ENCODE results near the gene SH3TC1. TPM values are rescaled to one million over a fixed set of nuclear protein-coding genes. Genes with fewer than 3 reads are reported as not detected.
A peak's percentile ranks its signal among the peaks of the same experiment; 100 is the strongest.

SH3TC1 gene
- total RNA-seq, 4 donors from 2014 or later: 15.0 to 78.6 (median 41.4) TPM

DNA sequence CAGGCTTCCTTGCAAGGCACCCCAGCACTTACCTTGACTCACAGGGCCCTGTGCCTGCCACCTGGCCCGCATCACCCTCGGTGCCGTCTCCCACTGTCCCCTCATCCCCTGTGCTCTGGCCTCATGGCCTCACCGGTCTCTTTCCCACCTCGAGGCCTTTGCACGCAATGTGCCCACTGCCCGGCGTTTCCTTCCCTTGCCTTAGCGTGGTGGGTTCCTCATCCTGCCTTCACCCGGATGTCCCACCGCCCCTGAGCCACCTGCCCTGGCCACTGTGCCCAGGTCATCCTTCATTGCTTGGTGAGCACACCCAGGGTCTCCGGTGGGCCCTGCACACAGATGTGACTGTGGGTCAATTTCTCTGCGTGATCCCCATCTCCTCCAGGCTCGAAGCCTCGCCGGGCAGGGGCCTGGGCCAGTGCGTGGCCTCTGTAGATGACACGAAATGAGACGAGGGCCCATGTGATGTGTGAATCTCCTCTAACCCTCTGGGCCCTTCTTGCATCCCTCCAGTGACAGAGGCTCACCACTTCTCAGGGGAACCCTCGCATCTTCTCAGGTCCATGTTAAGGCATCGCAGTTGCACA, 75.1 kb downstream of the SH3TC1 start:
- Histone ChIP-seq H3K4me1 (peaks cover 25 to 48% (median 37%) of the 10 kb centered on the region in 4 donors), H3K27ac (peak overlapping the region; percentile 73 to 83 (median 75)), H3K36me3 (no peaks in the 10 kb centered on the region), H3K9me3 (no peaks in the 10 kb centered on the region), H3K4me3 (no peak overlapping the region), H3K27me3 (peaks cover 18% of the 10 kb centered on the region)
- TF ChIP-seq, protein P1, sequence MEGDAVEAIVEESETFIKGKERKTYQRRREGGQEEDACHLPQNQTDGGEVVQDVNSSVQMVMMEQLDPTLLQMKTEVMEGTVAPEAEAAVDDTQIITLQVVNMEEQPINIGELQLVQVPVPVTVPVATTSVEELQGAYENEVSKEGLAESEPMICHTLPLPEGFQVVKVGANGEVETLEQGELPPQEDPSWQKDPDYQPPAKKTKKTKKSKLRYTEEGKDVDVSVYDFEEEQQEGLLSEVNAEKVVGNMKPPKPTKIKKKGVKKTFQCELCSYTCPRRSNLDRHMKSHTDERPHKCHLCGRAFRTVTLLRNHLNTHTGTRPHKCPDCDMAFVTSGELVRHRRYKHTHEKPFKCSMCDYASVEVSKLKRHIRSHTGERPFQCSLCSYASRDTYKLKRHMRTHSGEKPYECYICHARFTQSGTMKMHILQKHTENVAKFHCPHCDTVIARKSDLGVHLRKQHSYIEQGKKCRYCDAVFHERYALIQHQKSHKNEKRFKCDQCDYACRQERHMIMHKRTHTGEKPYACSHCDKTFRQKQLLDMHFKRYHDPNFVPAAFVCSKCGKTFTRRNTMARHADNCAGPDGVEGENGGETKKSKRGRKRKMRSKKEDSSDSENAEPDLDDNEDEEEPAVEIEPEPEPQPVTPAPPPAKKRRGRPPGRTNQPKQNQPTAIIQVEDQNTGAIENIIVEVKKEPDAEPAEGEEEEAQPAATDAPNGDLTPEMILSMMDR (IDR thresholded peaks at IDR 0.05): no peak
- no peak for TF ChIP-seq POLR2AphosphoS5 (IDR thresholded peaks at IDR 0.05)
- WGBS, 2 donors (ENCODE audit: low coverage in 1 of 2): 84 to 100% methylated on average over 5 to 21 of the region's 21 CpGs
- in situ Hi-C loops (cut with MboI; ENCODE audit: low pct_ligation_motif_present in 1 of 4, low pct_unique_long_range_greater_than_20kb in 1 of 4, low sequenced_read_pairs in 3 of 4): no loop called here
- DNase-seq: no peak
- intact Hi-C loops (cut with DNase I; ENCODE audit: low total_unique reads): loop anchor here (5.0 kb wide), 1 partner anchor 118 kb away; no protein-coding TSS in a partner anchor

DNA sequence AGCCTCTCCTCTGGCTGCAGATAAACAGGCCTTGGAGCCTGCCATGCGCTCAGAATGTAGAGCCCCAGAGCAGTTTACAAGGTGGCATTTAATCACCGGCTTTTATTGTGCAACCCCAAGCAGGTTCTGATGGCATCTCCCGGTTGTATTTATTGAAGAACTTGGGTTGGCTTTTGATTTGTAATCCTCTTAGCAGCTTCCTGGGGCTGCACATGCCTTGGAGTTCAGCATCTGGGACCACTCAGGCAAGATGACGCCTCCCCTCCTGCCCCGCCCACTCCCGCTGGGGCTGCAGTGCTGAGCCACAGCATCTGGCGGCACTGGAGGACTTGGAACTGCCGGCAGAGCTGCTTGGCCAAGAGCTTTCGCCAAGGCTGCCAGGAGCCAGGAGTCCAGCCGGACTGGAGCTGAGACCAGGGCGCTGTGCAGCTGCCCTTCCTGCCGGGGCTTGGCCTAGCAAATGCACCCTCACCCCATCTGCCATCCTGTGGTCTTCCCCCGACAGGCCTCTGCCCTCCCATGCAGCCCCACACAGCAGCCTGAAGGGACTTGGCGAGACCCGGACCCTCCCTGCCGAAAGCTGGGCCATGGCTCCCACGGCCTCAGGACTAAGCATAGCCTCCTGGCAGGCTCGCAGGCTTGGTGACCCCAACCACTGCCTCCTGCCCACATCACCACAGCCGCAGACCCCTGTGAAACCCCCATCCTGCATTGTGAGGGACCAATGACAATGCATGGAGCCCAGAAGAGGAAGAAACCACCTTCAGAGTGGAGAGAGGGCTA, 75.9 kb downstream of the SH3TC1 start:
- H3K27me3 ChIP-seq: peaks cover 11% of the 10 kb centered on the region
- H3K36me3 ChIP-seq: no peaks in the 10 kb centered on the region
- intact Hi-C loops (cut with DNase I; ENCODE audit: low total_unique reads) (loop anchor here (5.0 kb wide), 1 partner anchor 117 kb away; no protein-coding TSS in a partner anchor), in situ Hi-C loops (cut with MboI; ENCODE audit: low pct_ligation_motif_present in 1 of 4, low pct_unique_long_range_greater_than_20kb in 1 of 4, low sequenced_read_pairs in 3 of 4) (no loop called here)
- DNase-seq: peak; percentile 74
- peak overlapping the region; percentile 73 to 83 (median 75) for H3K27ac ChIP-seq
- peaks cover 23 to 48% (median 33%) of the 10 kb centered on the region in 4 donors for H3K4me1 ChIP-seq
- WGBS, 2 donors (ENCODE audit: low coverage in 1 of 2): 65% methylated on average over 14 of the region's 19 CpGs; no CpG with 5 or more reads in 1 of the 2 donors
- no peak overlapping the region for H3K4me3 ChIP-seq
- TF ChIP-seq, protein P1 (IDR thresholded peaks at IDR 0.05): peak in 1 of 5 experiments; percentile 26
- peak; percentile 74 to 80 (median 77) for TF ChIP-seq POLR2AphosphoS5 (IDR thresholded peaks at IDR 0.05)
- peak; percentile 26 for TF ChIP-seq EP300 (IDR thresholded peaks at IDR 0.05; ENCODE audit: low read depth)
- no peak for TF ChIP-seq POLR2A (IDR thresholded peaks at IDR 0.05)
- no peaks in the 10 kb centered on the region for H3K9me3 ChIP-seq

DNA sequence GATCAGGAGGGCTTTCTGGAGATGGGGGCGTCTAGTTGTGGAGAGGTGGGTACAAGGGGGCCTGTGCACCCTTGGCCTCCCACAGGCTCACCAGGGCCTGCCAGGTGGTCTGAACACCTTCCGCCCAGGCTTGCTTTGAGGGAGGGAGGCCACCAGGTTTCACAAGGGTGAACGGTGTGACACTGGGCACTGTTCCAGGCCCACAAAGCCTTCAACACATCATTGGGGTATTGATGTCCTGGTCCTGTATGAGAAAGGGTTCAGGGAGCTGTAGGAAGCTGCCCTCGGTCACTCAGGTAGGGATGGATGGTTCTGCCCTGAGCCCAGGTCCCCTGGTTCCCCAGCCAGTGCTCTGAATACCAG, 76.4 kb downstream of the SH3TC1 start:
- TF ChIP-seq POLR2A (IDR thresholded peaks at IDR 0.05) (no peak), POLR2AphosphoS5 (IDR thresholded peaks at IDR 0.05) (no peak), EP300 (IDR thresholded peaks at IDR 0.05; ENCODE audit: low read depth) (no peak)
- TF ChIP-seq, protein P1 (IDR thresholded peaks at IDR 0.05): no peak
- H3K36me3 ChIP-seq: no peaks in the 10 kb centered on the region
- intact Hi-C loops (cut with DNase I; ENCODE audit: low total_unique reads): no loop called here
- peaks cover 20 to 42% (median 30%) of the 10 kb centered on the region in 4 donors for H3K4me1 ChIP-seq
- WGBS, 2 donors (ENCODE audit: low coverage in 1 of 2): 57% methylated on average over 4 of the region's 4 CpGs; no CpG with 5 or more reads in 1 of the 2 donors
- DNase-seq: no peak
- peaks cover 6% of the 10 kb centered on the region for H3K27me3 ChIP-seq
- peak overlapping the region in 3 of 4 donors; percentile 62 to 83 (median 76) for H3K27ac ChIP-seq
- in situ Hi-C loops (cut with MboI; ENCODE audit: low pct_ligation_motif_present in 1 of 4, low pct_unique_long_range_greater_than_20kb in 1 of 4, low sequenced_read_pairs in 3 of 4): no loop called here
- no peak overlapping the region for H3K4me3 ChIP-seq
- no peaks in the 10 kb centered on the region for H3K9me3 ChIP-seq

Measured in transverse colon (tissue), 4 donors.